ENCODE data around the gene GRIK4.

GRCh38 chr11:120919045-120919444 lies 407.5 kb downstream of the GRIK4 start:
- TF ChIP-seq, protein P1, sequence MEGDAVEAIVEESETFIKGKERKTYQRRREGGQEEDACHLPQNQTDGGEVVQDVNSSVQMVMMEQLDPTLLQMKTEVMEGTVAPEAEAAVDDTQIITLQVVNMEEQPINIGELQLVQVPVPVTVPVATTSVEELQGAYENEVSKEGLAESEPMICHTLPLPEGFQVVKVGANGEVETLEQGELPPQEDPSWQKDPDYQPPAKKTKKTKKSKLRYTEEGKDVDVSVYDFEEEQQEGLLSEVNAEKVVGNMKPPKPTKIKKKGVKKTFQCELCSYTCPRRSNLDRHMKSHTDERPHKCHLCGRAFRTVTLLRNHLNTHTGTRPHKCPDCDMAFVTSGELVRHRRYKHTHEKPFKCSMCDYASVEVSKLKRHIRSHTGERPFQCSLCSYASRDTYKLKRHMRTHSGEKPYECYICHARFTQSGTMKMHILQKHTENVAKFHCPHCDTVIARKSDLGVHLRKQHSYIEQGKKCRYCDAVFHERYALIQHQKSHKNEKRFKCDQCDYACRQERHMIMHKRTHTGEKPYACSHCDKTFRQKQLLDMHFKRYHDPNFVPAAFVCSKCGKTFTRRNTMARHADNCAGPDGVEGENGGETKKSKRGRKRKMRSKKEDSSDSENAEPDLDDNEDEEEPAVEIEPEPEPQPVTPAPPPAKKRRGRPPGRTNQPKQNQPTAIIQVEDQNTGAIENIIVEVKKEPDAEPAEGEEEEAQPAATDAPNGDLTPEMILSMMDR (IDR thresholded peaks at IDR 0.05; ENCODE audit: insufficient read depth, low read length): no peak
- no peak for TF ChIP-seq POLR2AphosphoS5 (IDR thresholded peaks at IDR 0.05; ENCODE audit: low read depth)
